A549 treated with Hydrocortisone at 1 μM for 4 hours (cell line): ENCODE results near the gene PRKCE. TPM values are rescaled to one million over a fixed set of nuclear protein-coding genes. Genes with fewer than 3 reads are reported as not detected.

ENCODE experiments used
- total RNA-seq: library from RNA; stranded (reverse); fragments of 200-300 nt; extraction: Qiagen RNA extraction; gene quantifications from 5 replicates; pipeline ENCODE4 v1.2.3, GENCODE V29; 2022

PRKCE gene
- total RNA-seq = 8.0 to 10.4 TPM (median 9.7 TPM) in 5 replicates

GRCh38 chr2:45651415-45652089, at the start of gene PRKCE:
Gene PRKCE, plus strand, starts transcription at chr2:45651675.

GRCh38 chr2:45611020-45611859, 40.2 kb upstream of the PRKCE start, which contains the start of gene SRBD1:
Gene SRBD1, minus strand, starts transcription at chr2:45611267. Its CDS starts 5,826 bp downstream, at chr2:45605441.

Other genes starting within 250 kb of the PRKCE start
- gene SRBD1, start 40.4 kb upstream of the PRKCE start, total RNA-seq = 7.6 to 11.1 TPM (median 8.3 TPM) in 5 replicates